ENCODE measurements around the gene MPHOSPH10. TPM values are rescaled to one million over a fixed set of nuclear protein-coding genes. Genes with fewer than 3 reads are reported as not detected.
"Not testable (repeated sequence)": the region's sequence is repeated elsewhere in the genome, so short reads cannot be mapped to it uniquely, and the experiment has no call there.

MPHOSPH10 gene
- total RNA-seq, 1 donor from 2014 or later = 68.8 TPM

DNA sequence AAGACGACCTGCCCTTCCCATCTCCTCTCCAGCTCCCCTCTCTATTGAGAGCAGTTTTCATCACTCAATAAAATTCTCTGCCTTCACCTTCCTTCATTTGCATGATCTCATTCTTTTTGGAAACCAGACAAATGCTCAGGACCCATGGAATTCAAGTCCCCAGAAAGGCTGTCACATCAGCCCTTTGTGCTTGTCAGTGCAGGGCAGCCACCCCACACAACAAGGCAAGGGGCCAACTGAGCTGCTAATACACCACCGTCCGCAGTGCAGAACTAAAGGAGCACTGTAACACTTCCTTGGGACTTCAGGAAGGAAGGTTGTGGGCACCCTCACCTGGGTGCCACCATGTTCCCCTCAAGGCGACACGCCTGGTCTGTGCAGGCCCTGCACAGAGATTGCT, 26.6 kb upstream of the MPHOSPH10 start:
- DNase-seq (ENCODE audit: low spot score) = no peak
- H3K27me3 Mint-ChIP-seq (ENCODE audit: insufficient read depth) = peaks cover 10% of the 10 kb centered on the region
- H3K36me3 Mint-ChIP-seq (ENCODE audit: low read depth) = peaks cover 7% of the 10 kb centered on the region
- H3K4me3 Mint-ChIP-seq = no peak overlapping the region
- intact Hi-C loops (cut with micrococcal nuclease) = no loop called here
- peaks cover 4% of the 10 kb centered on the region for H3K9me3 Mint-ChIP-seq
- H3K4me1 Mint-ChIP-seq (ENCODE audit: low read depth) = no peaks in the 10 kb centered on the region
- H3K27ac Mint-ChIP-seq = no peak overlapping the region

DNA sequence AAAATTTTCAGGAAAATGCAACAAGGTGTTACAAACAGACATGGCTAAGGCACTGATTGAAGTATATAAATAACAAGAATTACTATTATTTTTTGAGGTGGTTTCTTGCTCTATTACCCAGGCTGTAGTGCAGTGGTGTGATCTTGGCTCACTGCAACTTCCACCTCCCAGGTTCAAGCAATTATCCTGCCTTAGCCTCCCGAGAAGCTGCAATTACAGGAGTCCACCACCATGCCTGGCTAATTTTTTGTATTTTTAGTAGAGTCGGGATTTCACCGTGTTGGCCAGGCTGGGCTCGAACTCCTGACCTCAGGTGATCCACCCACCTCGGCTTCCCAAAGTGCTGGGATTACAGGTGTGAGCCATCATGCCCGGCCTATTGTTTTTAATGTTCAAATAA, 24.0 kb upstream of the MPHOSPH10 start:
- H3K9me3 Mint-ChIP-seq; H3K4me1 Mint-ChIP-seq (ENCODE audit: low read depth); H3K4me3 Mint-ChIP-seq; intact Hi-C loops (cut with micrococcal nuclease); DNase-seq (ENCODE audit: low spot score); H3K27me3 Mint-ChIP-seq (ENCODE audit: insufficient read depth); H3K27ac Mint-ChIP-seq: not testable (repeated sequence)
- peaks cover 12% of the 10 kb centered on the region for H3K36me3 Mint-ChIP-seq (ENCODE audit: low read depth)

DNA sequence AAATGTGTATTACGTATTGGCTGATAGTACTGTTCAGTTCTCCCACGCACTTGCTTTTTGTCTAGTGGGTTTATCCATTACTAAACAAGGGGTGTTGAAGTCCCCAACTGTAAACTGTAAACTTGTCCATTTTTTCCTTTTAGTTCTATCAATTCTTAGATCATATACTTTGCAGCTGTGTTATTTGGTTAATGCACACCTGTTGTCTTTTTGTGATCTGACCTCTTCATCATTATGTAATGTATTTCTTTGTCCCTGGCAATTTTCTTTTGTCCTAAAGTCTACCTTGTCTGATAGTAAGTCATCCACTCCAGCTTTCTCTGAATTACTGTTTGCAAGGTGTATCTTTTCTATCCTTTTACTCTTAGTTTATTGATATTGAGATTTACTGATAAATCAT, 22.3 kb upstream of the MPHOSPH10 start:
- Mint-ChIP-seq H3K27me3 (ENCODE audit: insufficient read depth) (peaks cover under 1% of the 10 kb centered on the region), H3K36me3 (ENCODE audit: low read depth) (peaks cover 12% of the 10 kb centered on the region), H3K4me3 (no peak overlapping the region), H3K27ac (no peak overlapping the region), H3K4me1 (ENCODE audit: low read depth) (peaks cover 5% of the 10 kb centered on the region), H3K9me3 (peaks cover 4% of the 10 kb centered on the region)
- DNase-seq (ENCODE audit: low spot score) = no peak
- intact Hi-C loops (cut with micrococcal nuclease) = no loop called here

DNA sequence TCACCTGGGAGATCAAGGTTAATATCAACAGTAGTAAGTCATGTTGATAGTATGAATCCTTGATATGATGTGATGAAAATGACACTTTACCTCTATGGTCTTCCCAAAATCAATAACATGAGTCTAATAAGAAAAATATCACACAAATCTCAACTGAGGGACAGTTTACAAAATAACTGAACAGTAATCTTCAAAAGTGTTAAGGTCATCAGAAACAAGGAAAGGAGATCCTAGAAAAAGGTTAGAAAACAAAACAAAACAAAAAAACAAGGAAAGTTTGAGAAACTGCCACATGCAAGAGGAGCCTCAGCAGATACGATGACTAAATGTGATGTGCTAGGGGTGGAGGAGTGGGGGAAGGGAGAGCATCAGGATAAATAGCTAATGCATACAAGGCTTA, 16.6 kb upstream of the MPHOSPH10 start:
- Mint-ChIP-seq H3K36me3 (ENCODE audit: low read depth) (peaks cover 15% of the 10 kb centered on the region), H3K9me3 (no peaks in the 10 kb centered on the region), H3K4me3 (no peak overlapping the region), H3K27me3 (ENCODE audit: insufficient read depth) (no peaks in the 10 kb centered on the region), H3K4me1 (ENCODE audit: low read depth) (peaks cover 5% of the 10 kb centered on the region), H3K27ac (no peak overlapping the region)
- intact Hi-C loops (cut with micrococcal nuclease) = no loop called here
- DNase-seq (ENCODE audit: low spot score) = no peak

DNA sequence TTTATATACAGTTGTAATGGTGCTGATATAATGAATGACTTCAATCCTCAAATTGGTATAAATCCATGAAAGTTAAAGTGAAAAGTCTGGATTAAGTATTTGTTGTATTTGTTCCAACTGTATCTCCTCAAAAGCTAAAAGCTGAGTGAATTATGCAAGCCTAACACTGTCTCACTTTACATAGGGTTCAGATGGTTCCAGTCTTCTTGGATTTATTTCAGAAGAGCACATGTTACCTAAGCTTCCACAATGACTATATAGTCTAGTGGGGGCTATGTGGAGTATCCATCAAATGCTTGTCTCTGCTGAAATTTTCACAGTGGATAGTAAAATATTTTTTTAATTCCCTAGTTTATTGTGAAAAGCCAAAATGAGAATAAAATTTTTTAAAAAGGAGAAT, 13.4 kb upstream of the MPHOSPH10 start:
- no peak overlapping the region for H3K4me3 Mint-ChIP-seq
- H3K27me3 Mint-ChIP-seq (ENCODE audit: insufficient read depth) = no peaks in the 10 kb centered on the region
- no peak overlapping the region for H3K27ac Mint-ChIP-seq
- no peak for DNase-seq (ENCODE audit: low spot score)
- intact Hi-C loops (cut with micrococcal nuclease) = no loop called here
- no peaks in the 10 kb centered on the region for H3K9me3 Mint-ChIP-seq
- no peaks in the 10 kb centered on the region for H3K4me1 Mint-ChIP-seq (ENCODE audit: low read depth)
- H3K36me3 Mint-ChIP-seq (ENCODE audit: low read depth) = peaks cover 11% of the 10 kb centered on the region

DNA sequence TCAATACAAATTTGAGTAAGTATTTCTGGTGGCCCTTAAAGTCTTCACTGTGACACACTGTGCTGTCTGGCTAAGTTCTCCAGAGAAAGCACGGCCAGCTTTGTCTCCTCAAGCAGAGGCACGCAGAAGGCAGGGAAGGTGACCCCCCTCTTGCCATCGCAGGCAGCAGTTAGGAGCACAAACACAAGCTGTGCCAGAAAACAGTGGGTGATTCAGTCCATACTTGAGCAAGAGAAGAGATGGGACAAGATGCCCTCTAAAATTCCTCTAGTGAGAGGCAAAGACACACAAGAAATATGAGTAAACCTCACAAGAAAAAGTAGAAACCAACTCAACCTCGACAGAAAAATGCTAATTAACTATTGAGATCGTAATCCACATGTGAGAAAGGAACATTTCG, 10.2 kb upstream of the MPHOSPH10 start:
- no peaks in the 10 kb centered on the region for H3K4me1 Mint-ChIP-seq (ENCODE audit: low read depth)
- H3K27me3 Mint-ChIP-seq (ENCODE audit: insufficient read depth) = no peaks in the 10 kb centered on the region
- DNase-seq (ENCODE audit: low spot score) = no peak
- no peak overlapping the region for H3K4me3 Mint-ChIP-seq
- no peaks in the 10 kb centered on the region for H3K9me3 Mint-ChIP-seq
- peaks cover 13% of the 10 kb centered on the region for H3K36me3 Mint-ChIP-seq (ENCODE audit: low read depth)
- no peak overlapping the region for H3K27ac Mint-ChIP-seq
- intact Hi-C loops (cut with micrococcal nuclease) = no loop called here

DNA sequence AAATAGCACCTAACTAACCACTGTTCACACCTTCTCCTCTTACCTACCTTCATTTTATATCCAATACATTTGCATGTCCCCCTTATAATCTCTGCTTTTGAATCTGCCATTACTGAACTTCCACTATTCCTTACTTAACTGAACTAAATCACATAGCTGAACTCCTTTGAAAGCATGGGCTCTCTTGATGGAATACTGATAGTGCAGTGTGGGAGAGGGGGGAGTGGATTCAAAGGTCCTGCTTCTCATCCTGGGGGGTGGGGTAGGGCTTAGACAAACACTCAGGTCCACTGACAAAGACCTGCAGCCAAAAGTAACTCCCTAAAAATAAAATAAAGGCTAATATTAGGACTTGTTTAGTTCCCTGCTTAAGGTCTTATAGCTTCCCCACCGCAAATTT, 9.0 kb upstream of the MPHOSPH10 start:
- Mint-ChIP-seq H3K27ac (no peak overlapping the region), H3K27me3 (ENCODE audit: insufficient read depth) (no peaks in the 10 kb centered on the region)

DNA sequence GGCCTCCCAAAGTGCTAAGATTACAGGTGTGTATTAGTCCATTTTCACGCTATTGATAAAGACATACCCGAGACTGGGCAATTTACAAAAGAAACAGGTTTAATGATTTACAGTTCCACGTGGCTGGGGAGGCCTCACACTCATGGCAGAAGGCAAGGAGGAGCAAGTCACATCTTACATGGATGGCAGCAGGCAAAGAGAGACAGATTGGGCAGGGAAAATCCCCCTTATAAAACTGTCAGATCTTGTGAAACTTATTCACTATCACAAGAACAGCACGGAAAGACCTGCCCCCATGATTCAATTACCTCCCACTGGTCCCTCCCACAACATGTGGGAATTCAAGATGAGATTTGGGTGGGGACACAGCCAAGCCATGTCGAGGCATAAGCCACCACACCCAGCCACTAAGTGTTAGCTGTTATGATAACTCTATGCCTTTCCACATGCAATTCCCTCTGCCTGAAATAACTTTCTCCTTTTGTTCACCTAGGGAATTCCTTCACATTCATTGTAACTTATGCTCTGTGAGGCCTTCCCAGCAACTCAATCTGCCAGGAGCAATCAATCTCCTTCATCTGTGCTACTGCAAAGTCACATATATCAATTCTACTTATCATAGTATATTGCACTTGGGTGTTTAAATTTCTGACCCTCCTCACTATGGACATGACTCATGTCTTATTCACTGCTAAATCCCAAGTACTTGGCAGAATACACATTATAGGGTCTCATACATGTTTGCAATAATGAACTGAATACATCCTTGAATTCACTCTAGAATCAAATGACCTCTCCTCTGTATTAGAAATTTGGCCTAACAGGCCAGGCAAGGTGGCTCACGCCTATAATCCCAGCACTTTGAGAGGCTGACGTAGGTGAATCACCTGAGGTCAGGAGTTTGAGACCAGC, 7.8 kb upstream of the MPHOSPH10 start:
- intact Hi-C loops (cut with micrococcal nuclease) = no loop called here
- no peak overlapping the region for H3K4me3 Mint-ChIP-seq
- peaks cover 15% of the 10 kb centered on the region for H3K36me3 Mint-ChIP-seq (ENCODE audit: low read depth)
- no peak overlapping the region for H3K27ac Mint-ChIP-seq
- no peak for DNase-seq (ENCODE audit: low spot score)
- H3K4me1 Mint-ChIP-seq (ENCODE audit: low read depth) = peaks cover 6% of the 10 kb centered on the region
- no peaks in the 10 kb centered on the region for H3K27me3 Mint-ChIP-seq (ENCODE audit: insufficient read depth)
- H3K9me3 Mint-ChIP-seq = no peaks in the 10 kb centered on the region

More for the DNA sequence above, 9.0 kb upstream of the MPHOSPH10 start:
- Mint-ChIP-seq H3K4me3 (no peak overlapping the region), H3K36me3 (ENCODE audit: low read depth) (peaks cover 15% of the 10 kb centered on the region), H3K9me3 (no peaks in the 10 kb centered on the region), H3K4me1 (ENCODE audit: low read depth) (no peaks in the 10 kb centered on the region)
- DNase-seq (ENCODE audit: low spot score) = no peak
- intact Hi-C loops (cut with micrococcal nuclease) = no loop called here

DNA sequence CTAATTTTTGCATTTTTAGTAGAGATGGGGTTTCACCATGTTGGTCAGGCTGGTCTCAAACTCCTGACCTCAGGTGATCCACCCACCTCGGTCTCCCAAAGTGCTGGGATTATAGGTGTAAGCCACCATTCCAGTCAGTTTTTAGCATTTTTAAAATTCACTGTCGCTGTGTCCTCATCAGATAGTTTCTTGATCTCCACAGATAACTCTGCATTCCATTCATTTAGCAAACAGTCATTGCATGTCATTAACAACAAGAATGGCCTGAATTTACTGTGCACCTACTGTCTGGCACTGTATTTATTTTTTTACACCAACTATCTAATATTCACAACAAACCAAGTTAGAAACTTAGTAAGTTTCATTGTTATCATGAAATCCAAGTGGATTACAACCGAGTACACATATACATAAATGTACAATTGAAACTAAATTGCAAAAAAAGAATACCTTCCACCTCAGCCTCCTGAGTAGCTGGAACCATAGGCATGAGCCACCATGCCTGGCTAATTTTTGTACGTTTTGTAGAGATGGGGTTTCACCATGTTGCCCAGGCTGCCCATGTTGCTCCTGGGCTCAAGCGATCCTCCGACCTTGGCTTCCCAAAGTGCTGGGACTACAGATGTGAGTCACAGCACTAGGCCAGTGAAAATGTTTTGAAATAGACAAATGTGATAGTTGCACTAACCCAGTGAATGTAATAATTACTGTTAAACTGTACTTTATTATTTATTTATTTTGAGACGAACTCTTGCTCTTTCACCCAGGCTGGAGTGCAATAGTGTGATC, 4.7 kb upstream of the MPHOSPH10 start:
- no peak for DNase-seq (ENCODE audit: low spot score)
- Mint-ChIP-seq H3K27me3 (ENCODE audit: insufficient read depth) (no peaks in the 10 kb centered on the region), H3K4me3 (no peak overlapping the region), H3K9me3 (no peaks in the 10 kb centered on the region), H3K27ac (no peak overlapping the region), H3K36me3 (ENCODE audit: low read depth) (peaks cover 14% of the 10 kb centered on the region), H3K4me1 (ENCODE audit: low read depth) (peaks cover 11% of the 10 kb centered on the region)
- intact Hi-C loops (cut with micrococcal nuclease) = no loop called here

DNA sequence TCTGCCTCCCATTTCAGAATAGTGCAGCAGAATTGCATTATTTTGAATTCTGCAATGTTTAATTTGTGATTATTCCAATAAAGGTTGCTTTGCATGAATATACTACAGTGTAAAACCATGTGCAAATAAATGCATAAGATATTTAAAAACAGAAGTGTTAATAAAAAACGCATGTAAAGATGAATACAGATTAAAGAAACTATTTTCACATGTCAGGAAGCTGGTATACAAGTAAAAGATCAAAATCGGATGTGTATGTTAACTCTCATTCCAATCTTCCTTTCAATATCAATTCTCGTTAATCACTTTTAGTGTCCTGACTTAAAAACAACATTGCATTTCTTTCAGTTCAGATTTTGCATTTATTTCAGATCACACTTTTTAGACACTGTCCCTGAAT, 3.5 kb upstream of the MPHOSPH10 start:
- intact Hi-C loops (cut with micrococcal nuclease) = no loop called here
- H3K27ac Mint-ChIP-seq = no peak overlapping the region
- no peak for DNase-seq (ENCODE audit: low spot score)
- H3K4me3 Mint-ChIP-seq = no peak overlapping the region
- peaks cover 14% of the 10 kb centered on the region for H3K36me3 Mint-ChIP-seq (ENCODE audit: low read depth)
- H3K9me3 Mint-ChIP-seq = no peaks in the 10 kb centered on the region
- peaks cover 11% of the 10 kb centered on the region for H3K4me1 Mint-ChIP-seq (ENCODE audit: low read depth)
- H3K27me3 Mint-ChIP-seq (ENCODE audit: insufficient read depth) = no peaks in the 10 kb centered on the region

DNA sequence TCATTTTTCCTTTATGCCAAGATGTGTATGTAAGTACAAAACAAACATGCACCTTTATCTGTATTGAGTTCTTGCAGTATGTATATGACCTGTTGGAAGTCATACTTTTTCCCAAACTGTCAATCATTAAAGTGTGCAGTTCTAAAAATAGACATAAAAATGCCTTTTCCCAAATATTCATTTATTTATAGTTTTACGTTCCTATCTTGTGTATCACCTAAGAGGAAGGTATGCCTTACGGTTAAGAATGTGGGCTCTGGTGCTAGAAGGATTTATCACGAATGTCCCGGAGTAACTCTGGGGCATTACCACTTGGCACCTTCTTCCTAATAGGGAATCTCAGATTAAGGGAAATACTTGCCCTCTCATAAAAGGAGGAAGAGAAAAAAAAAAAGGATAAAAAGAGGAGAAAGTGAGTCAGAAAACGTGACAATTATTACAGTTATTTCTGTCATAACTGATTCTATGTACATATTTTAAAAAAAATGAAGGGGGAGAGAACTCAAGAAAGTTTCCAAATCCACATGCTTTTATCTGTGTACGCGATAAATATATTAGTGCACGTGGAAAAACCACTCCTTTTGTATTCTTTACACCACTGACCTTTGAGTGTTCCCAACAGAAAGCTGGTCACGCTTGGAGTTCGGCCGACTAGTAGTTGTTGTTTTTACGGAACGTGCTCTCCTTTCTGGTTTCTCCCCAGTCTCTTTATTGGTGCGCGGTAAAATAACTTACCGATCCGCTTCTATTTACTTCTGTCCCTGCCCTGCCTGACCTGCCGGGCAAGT, 1.1 kb upstream of the MPHOSPH10 start:
- intact Hi-C loops (cut with micrococcal nuclease) = no loop called here
- H3K36me3 Mint-ChIP-seq (ENCODE audit: low read depth) = peaks cover 6% of the 10 kb centered on the region
- H3K27me3 Mint-ChIP-seq (ENCODE audit: insufficient read depth) = no peaks in the 10 kb centered on the region
- H3K27ac Mint-ChIP-seq = peak overlapping the region; percentile 69
- H3K9me3 Mint-ChIP-seq = no peaks in the 10 kb centered on the region
- peaks cover 11% of the 10 kb centered on the region for H3K4me1 Mint-ChIP-seq (ENCODE audit: low read depth)
- no peak for DNase-seq (ENCODE audit: low spot score)
- no peak overlapping the region for H3K4me3 Mint-ChIP-seq

DNA sequence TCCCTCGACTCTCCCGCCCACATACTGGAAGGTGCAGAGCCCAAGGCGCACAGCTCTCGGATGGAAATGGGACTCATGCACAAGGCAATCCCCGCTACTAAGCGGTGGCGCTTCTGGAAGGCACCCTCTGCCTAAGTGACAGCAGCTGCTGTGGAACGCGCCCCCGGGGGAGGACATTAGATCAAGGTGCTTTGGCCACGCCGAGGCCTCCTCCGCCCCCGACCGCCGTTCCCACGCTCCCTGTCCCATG, 607 bp upstream of the MPHOSPH10 start:
- no peak for DNase-seq (ENCODE audit: low spot score)
- no peaks in the 10 kb centered on the region for H3K9me3 Mint-ChIP-seq
- H3K4me3 Mint-ChIP-seq = no peak overlapping the region
- intact Hi-C loops (cut with micrococcal nuclease) = loop anchor here (1.0 to 5.0 kb wide), 9 partner anchors 30 to 837 kb away; partner anchors contain the start of genes ANKRD53, NAGK, PAIP2B and SNRPG
- H3K36me3 Mint-ChIP-seq (ENCODE audit: low read depth) = peaks cover 6% of the 10 kb centered on the region
- H3K27ac Mint-ChIP-seq = no peak overlapping the region
- H3K4me1 Mint-ChIP-seq (ENCODE audit: low read depth) = peaks cover 11% of the 10 kb centered on the region
- no peaks in the 10 kb centered on the region for H3K27me3 Mint-ChIP-seq (ENCODE audit: insufficient read depth)

DNA sequence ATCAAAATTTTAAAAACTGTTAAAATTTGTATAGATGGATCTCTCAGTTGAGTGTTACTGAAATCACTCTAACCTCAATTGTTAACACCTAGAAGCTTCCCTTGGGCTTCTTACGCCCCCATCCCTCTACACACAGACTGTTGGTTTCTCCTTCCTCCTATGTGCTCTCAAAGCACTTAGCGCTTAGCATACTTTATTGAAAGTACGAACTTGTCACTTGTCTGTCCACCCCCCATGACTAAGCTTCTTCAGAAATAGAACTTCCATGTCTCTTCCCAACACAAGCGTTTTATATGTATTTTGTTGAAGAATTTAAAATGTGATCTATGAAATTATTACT, 441 bp downstream of the MPHOSPH10 start:
- Mint-ChIP-seq H3K36me3 (ENCODE audit: low read depth) (peaks cover 4% of the 10 kb centered on the region), H3K9me3 (no peaks in the 10 kb centered on the region), H3K27ac (no peak overlapping the region), H3K27me3 (ENCODE audit: insufficient read depth) (no peaks in the 10 kb centered on the region), H3K4me3 (no peak overlapping the region), H3K4me1 (ENCODE audit: low read depth) (peaks cover 11% of the 10 kb centered on the region)
- no peak for DNase-seq (ENCODE audit: low spot score)
- intact Hi-C loops (cut with micrococcal nuclease) = loop anchor here (1.0 to 5.0 kb wide), 9 partner anchors 31 to 838 kb away; partner anchors contain the start of genes ANKRD53, NAGK, PAIP2B and SNRPG
